Sigmoid colon (tissue), 4 donors: ENCODE results near the gene SUMF1.

Experiments used
- CTCF ChIP-seq, 4 experiments: fragments of 450-650 bp in 3 of 4; fragments of 200-600 bp in 1 of 4; IDR thresholded peaks; one replicate each; pipeline ENCODE4 v1.5.1; 2016 to 2019; ENCODE audit warnings: antibody characterized with exemption in 4 of 4, mild to moderate bottlenecking in 3 of 4, moderate library complexity in 2 of 4
- POLR2A ChIP-seq, 2 donors: fragments of 450-650 bp; IDR thresholded peaks; one replicate each; pipeline ENCODE4 v1.6.1; 2016; ENCODE audit warnings: antibody characterized with exemption in 2 of 2, mild to moderate bottlenecking in 2 of 2, moderate library complexity in 2 of 2
- POLR2AphosphoS5 ChIP-seq, 4 donors: sonication (generic); formaldehyde crosslinking; IDR thresholded peaks; one replicate each; pipeline ENCODE4 v1.6.1; 2017; ENCODE audit warnings: antibody characterized with exemption in 4 of 4

DNA sequence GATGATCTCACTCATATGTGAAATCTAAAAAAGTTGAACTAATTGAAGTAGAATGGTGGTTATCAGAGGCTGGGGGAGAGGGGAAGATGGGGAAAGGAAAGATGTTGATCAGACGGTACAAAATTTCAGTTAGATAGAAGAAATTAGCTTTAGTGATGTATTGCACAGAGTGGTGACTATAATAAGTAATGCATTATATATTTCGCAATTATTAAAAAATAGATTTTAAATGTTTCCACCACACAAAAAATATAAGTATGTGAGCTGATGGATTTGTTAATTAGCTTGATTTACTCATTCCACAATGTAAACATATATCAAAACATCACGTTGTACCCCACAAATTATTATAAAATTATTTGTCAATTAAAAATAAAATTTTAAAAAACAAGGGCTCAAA, 8.1 kb downstream of the SUMF1 start:
- TF ChIP-seq CTCF (IDR thresholded peaks at IDR 0.05) (no peak), POLR2A (IDR thresholded peaks at IDR 0.05) (no peak), POLR2AphosphoS5 (IDR thresholded peaks at IDR 0.05) (no peak)
